ENCODE measurements around the gene RRP1B. TPM values are rescaled to one million over a fixed set of nuclear protein-coding genes. Genes with fewer than 3 reads are reported as not detected.

Gene RRP1B
- total and polyA plus RNA-seq, 2 donors (not counting 1 experiment from before 2014, with no cell fraction given): 11.7 to 20.3 TPM

DNA sequence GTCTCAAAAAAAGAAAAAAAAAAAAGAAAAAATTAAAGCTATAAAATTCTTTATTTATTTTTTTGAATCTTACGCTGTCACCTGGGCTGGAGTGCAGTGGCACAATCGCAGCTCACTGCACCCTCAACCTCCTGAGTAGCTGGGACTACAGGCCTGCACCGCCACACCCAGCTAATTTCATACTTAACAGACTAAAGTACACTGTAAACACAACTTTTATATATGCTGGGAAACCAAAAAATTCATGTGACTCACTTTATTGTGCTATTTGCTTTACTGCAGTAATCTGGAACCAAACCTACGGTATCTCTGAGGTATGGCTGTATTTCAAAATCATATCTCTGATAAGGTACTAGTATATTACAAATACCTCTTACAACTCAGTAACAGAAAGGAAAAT lies 40.4 kb upstream of the RRP1B start:
- Histone ChIP-seq H3K79me2 (ENCODE audit: control insufficient read depth, insufficient read depth, low read length) (no peaks in the 10 kb centered on the region), H4K20me1 (ENCODE audit: control insufficient read depth, extremely low read depth, insufficient read depth, low read length) (no peaks in the 10 kb centered on the region)

DNA sequence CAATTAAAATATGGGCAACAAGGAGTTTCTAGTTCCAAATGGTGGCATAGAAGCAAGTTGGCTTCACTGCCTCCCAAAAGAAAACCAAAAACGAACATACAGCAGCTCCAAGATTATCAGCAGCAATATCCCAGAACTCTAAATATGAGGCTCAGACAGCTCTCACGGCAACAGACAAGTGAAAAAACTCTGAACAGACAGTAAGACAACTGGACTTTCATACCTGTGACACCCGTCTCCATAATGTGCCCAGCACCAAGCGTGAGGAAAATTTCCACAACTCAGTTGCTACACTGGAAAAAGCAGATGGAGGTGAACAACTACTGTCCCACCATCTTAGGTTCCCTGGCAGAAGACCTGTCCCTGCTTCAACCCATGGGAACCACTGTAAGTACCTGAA lies 40.0 kb upstream of the RRP1B start:
- Histone ChIP-seq H3K4me1 (ENCODE audit: control insufficient read depth, extremely low read depth, insufficient read depth, low read length) (no peaks in the 10 kb centered on the region), H3K27ac (ENCODE audit: insufficient read depth, low read length) (no peak overlapping the region), H3K9me3 (ENCODE audit: control insufficient read depth, insufficient read depth, low read depth, low read length) (no peaks in the 10 kb centered on the region), H3K36me3 (ENCODE audit: control insufficient read depth, insufficient read depth, low read length) (no peaks in the 10 kb centered on the region), H3K4me2 (ENCODE audit: extremely low read depth, insufficient read depth, low read length) (no peak overlapping the region), H4K20me1 (ENCODE audit: control insufficient read depth, extremely low read depth, insufficient read depth, low read length) (no peaks in the 10 kb centered on the region), H3K79me2 (ENCODE audit: control insufficient read depth, insufficient read depth, low read length) (no peaks in the 10 kb centered on the region), H3K4me3 (replicated peaks in 1 of 4; ENCODE audit: control extremely low read depth in 1 of 4, insufficient read depth in 1 of 4, low read depth in 3 of 4, low read length in 4 of 4) (no peak overlapping the region), H3K9ac (ENCODE audit: insufficient read depth, low read length) (no peak overlapping the region), H2AFZ (ENCODE audit: low read length) (no peak overlapping the region), H3K27me3 (ENCODE audit: control insufficient read depth, insufficient read depth, low read length) (peaks cover 1% of the 10 kb centered on the region)
- DNase-seq (ENCODE audit: low read depth in 2 of 2): no peak
- TF ChIP-seq EZH2 (IDR thresholded peaks at IDR 0.05; ENCODE audit: low read length, missing control alignments) (no peak), CTCF (conservative IDR thresholded peaks at IDR 0.05 in 1 of 2, IDR thresholded peaks at IDR 0.05 in 1 of 2; ENCODE audit: low read depth in 1 of 2, low read length in 2 of 2) (no peak)

More for the DNA sequence above, 40.4 kb upstream of the RRP1B start:
- Histone ChIP-seq H3K4me1 (ENCODE audit: control insufficient read depth, extremely low read depth, insufficient read depth, low read length) (no peaks in the 10 kb centered on the region), H3K27ac (ENCODE audit: insufficient read depth, low read length) (no peak overlapping the region), H2AFZ (ENCODE audit: low read length) (no peak overlapping the region), H3K9me3 (ENCODE audit: control insufficient read depth, insufficient read depth, low read depth, low read length) (no peaks in the 10 kb centered on the region), H3K4me2 (ENCODE audit: extremely low read depth, insufficient read depth, low read length) (no peak overlapping the region), H3K4me3 (replicated peaks in 1 of 4; ENCODE audit: control extremely low read depth in 1 of 4, insufficient read depth in 1 of 4, low read depth in 3 of 4, low read length in 4 of 4) (no peak overlapping the region), H3K27me3 (ENCODE audit: control insufficient read depth, insufficient read depth, low read length) (no peaks in the 10 kb centered on the region), H3K9ac (ENCODE audit: insufficient read depth, low read length) (no peak overlapping the region), H3K36me3 (ENCODE audit: control insufficient read depth, insufficient read depth, low read length) (no peaks in the 10 kb centered on the region)
- no peak for TF ChIP-seq CTCF (conservative IDR thresholded peaks at IDR 0.05 in 1 of 2, IDR thresholded peaks at IDR 0.05 in 1 of 2; ENCODE audit: low read depth in 1 of 2, low read length in 2 of 2)
- TF ChIP-seq EZH2 (IDR thresholded peaks at IDR 0.05; ENCODE audit: low read length, missing control alignments): no peak
- DNase-seq (ENCODE audit: low read depth in 2 of 2): no peak

- H3K4me1 ChIP-seq (ENCODE audit: control insufficient read depth, extremely low read depth, insufficient read depth, low read length): no peaks in the 10 kb centered on the region
- H3K79me2 ChIP-seq (ENCODE audit: control insufficient read depth, insufficient read depth, low read length): no peaks in the 10 kb centered on the region
Measured at GRCh38 chr21:43619856-43620255, 39.5 kb upstream of the RRP1B start.

More at GRCh38 chr21:43619856-43620255, 39.5 kb upstream of the RRP1B start:
- TF ChIP-seq CTCF (conservative IDR thresholded peaks at IDR 0.05 in 1 of 2, IDR thresholded peaks at IDR 0.05 in 1 of 2; ENCODE audit: low read depth in 1 of 2, low read length in 2 of 2) (no peak), EZH2 (IDR thresholded peaks at IDR 0.05; ENCODE audit: low read length, missing control alignments) (no peak)
- no peak overlapping the region for H2AFZ ChIP-seq (ENCODE audit: low read length)
- no peak overlapping the region for H3K9ac ChIP-seq (ENCODE audit: insufficient read depth, low read length)
- H3K4me2 ChIP-seq (ENCODE audit: extremely low read depth, insufficient read depth, low read length): no peak overlapping the region
- H3K27me3 ChIP-seq (ENCODE audit: control insufficient read depth, insufficient read depth, low read length): peaks cover 3% of the 10 kb centered on the region
- no peak overlapping the region for H3K4me3 ChIP-seq (replicated peaks in 1 of 4; ENCODE audit: control extremely low read depth in 1 of 4, insufficient read depth in 1 of 4, low read depth in 3 of 4, low read length in 4 of 4)
- no peak overlapping the region for H3K27ac ChIP-seq (ENCODE audit: insufficient read depth, low read length)
- DNase-seq (ENCODE audit: low read depth in 2 of 2): no peak
- H3K36me3 ChIP-seq (ENCODE audit: control insufficient read depth, insufficient read depth, low read length): no peaks in the 10 kb centered on the region
- H3K9me3 ChIP-seq (ENCODE audit: control insufficient read depth, insufficient read depth, low read depth, low read length): no peaks in the 10 kb centered on the region
- no peaks in the 10 kb centered on the region for H4K20me1 ChIP-seq (ENCODE audit: control insufficient read depth, extremely low read depth, insufficient read depth, low read length)
